HFFc6 (cell line): Measurements from ENCODE around the gene FANCE. TPM values are rescaled to one million over a fixed set of nuclear protein-coding genes. Genes with fewer than 3 reads are reported as not detected.

Source experiments
- DNase-seq: peaks from one replicate; pipeline ENCODE4 v3.0.0-alpha.2; 2018
- H3K27ac Mint-ChIP-seq: 2 replicates; pipeline ENCODE4 v1.8.0; 2020; ENCODE audit warnings: mild to moderate bottlenecking, mixed read lengths
- H3K27me3 Mint-ChIP-seq: 2 replicates; pipeline ENCODE4 v1.8.0; 2021; ENCODE audit warnings: mild to moderate bottlenecking, moderate library complexity, mixed read lengths; ENCODE audit not compliant: insufficient read depth
- H3K36me3 Mint-ChIP-seq: 2 replicates; pipeline ENCODE4 v1.8.0; 2021; ENCODE audit warnings: low read depth, mixed read lengths
- H3K4me1 Mint-ChIP-seq: 2 replicates; pipeline ENCODE4 v1.8.0; 2020; ENCODE audit warnings: low read depth, mixed read lengths
- H3K4me3 Mint-ChIP-seq: 2 replicates; pipeline ENCODE4 v1.8.0; 2020; ENCODE audit warnings: mild to moderate bottlenecking, moderate library complexity, mixed read lengths
- H3K9me3 Mint-ChIP-seq: 2 replicates; pipeline ENCODE4 v1.8.0; 2020; ENCODE audit warnings: mild to moderate bottlenecking, mixed read lengths
- CTCF ChIP-seq: fragments of 200-600 bp; sonication (generic); IDR thresholded peaks from 2 replicates; pipeline ENCODE4 v1.5.0; 2021; ENCODE audit warnings: antibody characterized with exemption, mild to moderate bottlenecking
- total RNA-seq, 6 experiments: library from RNA; stranded (reverse); fragmentation: NEBNext Ultra II Directional; extraction: Animal tissue kit (Norgen Biotek cat#: 25700); gene quantifications; 2 replicates in 1 of 6; 3 replicates in 5 of 6; pipeline ENCODE4 v1.2.3, GENCODE V29; 2021

FANCE gene
- total RNA-seq, 6 experiments from 2014 or later, result 7.2 to 10.7 (median 9.2) TPM

DNA sequence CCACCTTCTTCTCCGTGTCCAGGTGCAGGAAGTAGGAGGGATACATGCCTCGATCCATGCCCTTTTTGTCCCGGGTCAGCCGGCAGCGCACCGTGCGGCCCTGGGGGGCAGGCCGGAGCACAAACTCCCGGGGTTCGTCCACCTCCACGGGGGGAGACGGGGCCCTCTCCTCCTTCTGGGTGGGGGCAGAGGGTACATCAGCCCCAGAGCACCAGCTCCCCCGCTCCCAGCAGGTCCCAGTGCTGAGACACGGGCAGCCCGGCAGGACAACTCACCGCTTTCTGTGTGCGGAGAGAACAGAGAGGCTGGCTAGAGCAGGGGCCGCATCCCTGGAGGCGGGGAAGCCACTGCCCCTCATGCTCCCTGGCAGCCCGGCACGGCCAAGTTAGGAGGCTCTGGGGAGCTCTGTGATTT, 53.9 kb downstream of the FANCE start:
- H3K27ac Mint-ChIP-seq, result no peak overlapping the region
- DNase-seq, result no peak
- H3K9me3 Mint-ChIP-seq, result no peaks in the 10 kb centered on the region
- no peaks in the 10 kb centered on the region for H3K36me3 Mint-ChIP-seq
- no peak for TF ChIP-seq CTCF
- no peak overlapping the region for H3K4me3 Mint-ChIP-seq
- H3K27me3 Mint-ChIP-seq, result peaks cover 28% of the 10 kb centered on the region
- peaks cover 9% of the 10 kb centered on the region for H3K4me1 Mint-ChIP-seq

GRCh38 chr6:35506536-35506935, 54.4 kb downstream of the FANCE start:
- H3K27ac Mint-ChIP-seq, result no peak overlapping the region
- H3K4me3 Mint-ChIP-seq, result no peak overlapping the region
- H3K36me3 Mint-ChIP-seq, result no peaks in the 10 kb centered on the region
- H3K27me3 Mint-ChIP-seq, result peaks cover 31% of the 10 kb centered on the region
- H3K9me3 Mint-ChIP-seq, result no peaks in the 10 kb centered on the region
- no peak for TF ChIP-seq CTCF
- DNase-seq, result no peak
- peaks cover 6% of the 10 kb centered on the region; the same call in 1 of the 2 replicates for H3K4me1 Mint-ChIP-seq

GRCh38 chr6:35507221-35507620, 55.1 kb downstream of the FANCE start:
- Mint-ChIP-seq H3K36me3 (no peaks in the 10 kb centered on the region), H3K4me1 (peaks cover 6% of the 10 kb centered on the region; the same call in 1 of the 2 replicates), H3K9me3 (no peaks in the 10 kb centered on the region), H3K4me3 (no peak overlapping the region), H3K27me3 (peaks cover 32% of the 10 kb centered on the region), H3K27ac (no peak overlapping the region)
- no peak for DNase-seq
- no peak for TF ChIP-seq CTCF

DNA sequence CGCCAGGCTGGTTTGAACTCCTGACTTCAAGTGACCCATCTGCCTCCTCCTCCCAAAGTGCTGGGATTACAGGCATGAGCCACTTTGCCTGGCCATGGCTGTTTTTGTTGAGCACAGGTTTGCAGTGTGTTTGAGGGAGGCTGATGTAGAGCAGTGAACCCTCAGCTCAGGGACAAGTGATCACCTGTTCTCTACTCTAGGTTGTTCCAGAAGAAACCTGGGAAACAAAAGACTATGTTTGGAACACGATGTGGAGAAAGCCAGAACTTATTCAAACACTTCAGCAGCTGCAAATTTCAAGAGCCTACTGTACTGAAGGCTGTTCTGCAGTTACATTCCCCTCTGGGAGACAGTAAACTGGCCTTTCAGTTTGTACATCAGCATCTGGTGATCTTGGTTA, 55.9 kb downstream of the FANCE start:
- Mint-ChIP-seq H3K9me3 (no peaks in the 10 kb centered on the region), H3K4me1 (peaks cover 6% of the 10 kb centered on the region; the same call in 1 of the 2 replicates), H3K36me3 (no peaks in the 10 kb centered on the region), H3K4me3 (no peak overlapping the region), H3K27ac (no peak overlapping the region), H3K27me3 (peaks cover 31% of the 10 kb centered on the region)
- no peak for TF ChIP-seq CTCF
- DNase-seq, result no peak

DNA sequence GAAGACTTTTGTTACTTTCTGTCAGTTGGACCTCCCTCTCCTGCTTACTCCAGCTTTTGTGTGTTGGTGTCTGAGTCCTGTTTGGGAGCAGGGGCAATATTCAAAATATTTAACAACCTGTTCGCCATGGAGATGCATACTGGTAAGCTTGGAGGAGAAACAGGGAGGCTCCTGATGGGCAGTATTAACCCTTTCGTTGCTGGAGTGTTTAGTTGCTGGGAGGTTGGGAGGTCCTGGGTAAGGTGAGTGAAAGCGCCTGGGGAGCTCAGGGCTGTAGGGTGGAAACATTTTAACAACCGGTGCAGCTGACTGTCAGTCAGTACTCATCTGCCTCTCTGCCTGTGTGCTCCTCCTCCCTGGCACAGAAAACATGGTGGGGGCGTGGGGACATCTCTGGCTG, 56.4 kb downstream of the FANCE start:
- TF ChIP-seq CTCF, result no peak
- H3K36me3 Mint-ChIP-seq, result no peaks in the 10 kb centered on the region
- H3K4me1 Mint-ChIP-seq, result peaks cover 6% of the 10 kb centered on the region; the same call in 1 of the 2 replicates
- DNase-seq, result no peak
- H3K27me3 Mint-ChIP-seq, result peaks cover 31% of the 10 kb centered on the region
- H3K27ac Mint-ChIP-seq, result no peak overlapping the region
- no peak overlapping the region for H3K4me3 Mint-ChIP-seq
- H3K9me3 Mint-ChIP-seq, result no peaks in the 10 kb centered on the region
